DMS153 (cell line): ENCODE measurements around the gene ZNF74.

ENCODE experiments used
- DNase-seq: peaks from one replicate; lab custom pipeline; 2025; lab: John Stamatoyannopoulos, UW

ZNF74 gene

DNA sequence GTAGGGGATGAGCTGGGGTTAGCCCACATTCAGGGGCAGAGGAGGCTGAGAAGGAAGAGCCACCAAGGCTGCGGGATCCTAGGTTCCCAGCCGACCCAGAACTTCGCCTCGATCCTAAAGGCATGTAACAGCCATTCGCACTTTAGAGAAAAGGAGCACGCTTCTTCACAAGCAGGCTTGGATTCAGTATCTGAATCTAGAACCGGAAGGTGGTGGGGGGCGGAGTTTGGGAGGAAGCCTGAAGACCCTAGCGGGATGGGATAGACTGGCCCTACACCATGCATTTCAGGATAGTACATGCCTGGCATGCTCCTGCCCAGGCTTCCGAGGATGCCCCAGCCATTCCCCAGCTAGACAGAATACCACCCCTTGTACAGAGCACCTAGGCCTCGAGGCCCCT lies 39.2 kb downstream of the ZNF74 start:
- DNase-seq = no peak

DNA sequence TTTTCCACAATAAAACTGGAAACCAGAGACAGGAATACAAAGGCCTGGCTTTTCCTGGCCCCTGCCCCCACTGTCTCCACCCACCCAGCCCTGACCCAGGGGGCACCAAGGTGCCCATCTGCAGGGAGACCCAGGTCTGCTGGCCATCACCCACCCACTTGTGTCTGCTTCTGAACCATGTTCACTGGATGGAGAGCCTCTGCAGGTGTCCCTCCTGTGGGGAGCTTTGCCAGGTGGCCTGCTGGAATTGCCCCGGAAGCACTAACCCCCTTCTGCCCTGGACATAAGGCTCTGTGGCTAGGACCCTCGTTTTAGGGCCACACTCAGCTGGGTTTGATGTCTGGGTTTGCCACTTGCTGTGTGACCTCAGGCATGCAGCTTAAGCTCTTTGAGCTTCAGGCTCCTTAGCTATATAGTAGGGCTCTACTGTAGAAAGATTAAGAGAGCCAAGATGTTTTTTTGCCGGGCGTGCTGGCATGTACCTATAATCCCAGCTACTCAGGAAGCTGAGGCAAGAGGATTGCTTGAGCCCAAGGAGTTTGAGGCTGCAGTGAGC lies 39.8 kb downstream of the ZNF74 start:
- DNase-seq = no peak

DNA sequence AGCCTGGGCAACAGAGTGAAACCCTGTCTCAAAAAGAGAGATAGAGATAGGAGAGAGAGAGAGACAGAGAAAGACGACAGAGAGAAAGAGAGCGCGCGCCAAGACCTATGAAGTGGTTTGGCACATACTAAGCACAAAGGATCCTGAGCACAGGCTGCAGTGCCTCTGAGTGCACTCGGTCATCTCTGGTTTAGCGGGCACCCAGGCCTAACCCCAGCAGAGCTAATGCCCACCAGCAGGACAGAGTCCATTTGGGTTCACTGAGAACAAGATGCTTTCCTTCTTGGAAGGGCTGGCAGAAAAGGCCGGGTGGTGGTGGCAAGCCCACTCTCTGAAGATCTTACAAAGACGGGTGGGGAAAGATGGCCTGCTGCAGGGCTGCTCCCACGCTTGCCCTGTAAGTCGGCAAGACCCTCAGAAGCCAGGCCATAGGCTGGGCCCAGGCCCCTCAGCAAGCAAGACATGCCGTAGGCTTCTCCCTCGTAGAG lies 40.4 kb downstream of the ZNF74 start:
- no peak for DNase-seq

DNA sequence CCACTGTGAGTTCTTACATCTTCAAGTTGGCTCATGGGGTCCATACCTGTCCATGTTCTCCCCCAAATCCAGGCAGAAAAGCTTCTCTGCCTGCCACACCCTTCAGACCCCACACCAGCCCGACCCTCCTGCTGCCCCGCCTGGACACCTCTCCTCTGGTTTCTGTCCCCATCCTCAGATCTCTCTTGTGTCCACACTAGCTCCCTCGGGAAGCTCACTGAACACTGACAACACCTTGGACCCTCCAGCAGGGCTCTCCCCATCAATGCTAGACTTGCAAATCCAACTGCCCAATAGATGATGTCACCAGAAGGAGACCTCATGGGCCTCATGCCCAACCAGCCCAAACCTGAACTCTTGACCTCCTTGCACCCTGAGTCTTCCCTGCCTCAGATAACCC lies 40.8 kb downstream of the ZNF74 start:
- no peak for DNase-seq

DNA sequence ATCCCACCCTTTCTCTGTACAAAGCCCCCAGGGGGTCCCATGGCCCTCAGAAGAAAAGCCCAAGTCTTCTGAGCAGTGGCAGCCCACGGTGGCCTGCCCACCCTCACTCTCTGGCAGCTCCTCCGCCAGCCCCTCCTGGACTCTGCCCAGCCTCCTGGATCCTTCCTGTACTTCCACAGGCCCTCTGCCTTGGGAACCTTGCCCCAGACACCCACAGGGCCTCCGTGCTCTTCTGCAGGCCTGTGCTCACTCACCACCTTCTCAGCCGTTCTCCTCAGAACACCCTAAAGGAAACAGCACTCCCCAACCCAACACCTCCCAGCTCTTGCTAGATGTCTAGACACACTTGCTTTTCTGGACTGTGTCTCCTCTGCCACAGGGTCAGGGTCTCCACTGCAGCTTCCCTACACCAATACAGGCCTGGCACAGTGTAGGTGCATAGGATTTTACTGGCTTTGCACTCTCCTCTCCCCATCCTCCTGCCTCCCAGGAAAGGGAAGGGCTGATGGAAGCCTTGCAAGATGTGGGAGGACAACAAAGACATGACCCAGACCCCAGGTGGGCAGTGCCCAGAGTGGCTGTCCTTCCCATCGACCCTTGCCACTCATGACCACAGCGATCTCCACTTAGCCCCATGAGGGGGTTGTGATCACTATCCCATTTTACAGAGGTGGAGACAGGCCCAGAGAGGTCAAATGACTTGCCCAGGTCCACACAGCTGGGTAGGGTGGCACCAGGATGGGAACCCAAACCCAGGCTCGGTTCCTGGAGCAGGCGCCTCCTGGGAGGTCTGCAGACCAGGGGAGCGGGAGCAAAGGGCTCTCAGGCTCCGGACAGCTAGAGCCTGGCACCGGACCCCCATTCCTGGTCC lies 41.7 kb downstream of the ZNF74 start:
- DNase-seq = no peak

DNA sequence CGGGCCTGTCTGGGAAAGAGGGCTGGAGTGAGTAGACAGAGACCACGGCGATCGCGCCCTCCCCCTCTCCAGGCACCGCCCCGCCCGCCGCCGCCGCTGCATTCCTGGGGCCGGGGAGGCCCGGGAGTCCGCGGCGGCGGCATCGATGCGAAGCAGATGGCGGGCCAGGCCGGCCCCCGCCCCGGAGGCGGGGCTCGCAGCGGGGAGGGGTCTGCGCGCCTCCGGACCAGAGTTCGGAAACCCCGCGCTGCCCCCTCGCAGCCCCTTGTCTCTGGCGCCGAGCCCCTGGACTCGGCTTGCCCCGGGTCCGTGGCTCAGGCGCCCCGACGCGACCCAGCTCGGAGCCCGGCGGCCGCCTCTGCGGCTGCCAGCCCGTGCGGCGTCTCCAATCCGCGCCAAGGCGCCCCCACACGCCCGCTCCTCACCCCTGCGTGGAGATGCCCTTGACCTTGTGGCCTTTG lies 42.4 kb downstream of the ZNF74 start:
- no peak for DNase-seq

DNA sequence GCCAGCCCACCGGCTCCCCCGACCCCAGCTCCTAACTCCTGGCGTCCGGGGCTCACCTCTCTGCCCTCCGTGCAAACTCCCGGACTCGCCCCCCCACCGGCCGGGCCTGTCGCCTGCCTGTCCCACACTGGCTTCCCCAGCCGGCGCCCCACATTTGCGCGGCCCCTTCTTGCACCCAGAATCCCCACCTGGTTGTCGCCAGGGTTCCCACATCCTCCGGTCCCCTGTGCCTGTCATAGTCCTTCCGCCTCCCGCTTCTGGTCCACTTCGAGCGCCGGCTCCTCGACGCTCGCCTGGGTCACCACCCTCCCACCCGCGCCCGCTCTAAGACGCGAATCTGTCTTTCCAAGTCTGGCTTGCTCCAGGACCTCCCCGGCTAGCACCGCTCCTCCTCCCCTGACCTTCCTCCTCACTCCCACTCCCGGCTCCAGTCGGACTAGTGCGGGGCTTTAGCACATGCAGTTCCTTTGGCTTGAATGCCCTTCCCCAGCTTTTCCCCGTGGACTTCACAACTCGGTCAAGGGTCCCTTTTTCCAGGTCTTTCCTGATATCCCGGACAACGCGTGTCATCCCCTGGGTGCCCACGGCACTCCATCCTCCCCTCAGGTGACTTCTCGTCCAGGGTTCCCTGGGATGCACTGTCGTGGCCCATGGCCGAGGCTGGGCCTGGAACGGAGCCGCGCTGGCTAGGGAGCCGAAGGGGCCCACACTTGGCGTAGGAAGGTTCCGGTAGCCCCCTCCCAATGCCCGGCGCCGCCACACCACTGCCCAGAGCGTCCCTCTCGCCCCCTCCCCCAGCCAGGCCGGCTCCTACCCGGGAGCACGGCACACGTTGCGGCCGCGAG lies 43.0 kb downstream of the ZNF74 start:
- no peak for DNase-seq

DNA sequence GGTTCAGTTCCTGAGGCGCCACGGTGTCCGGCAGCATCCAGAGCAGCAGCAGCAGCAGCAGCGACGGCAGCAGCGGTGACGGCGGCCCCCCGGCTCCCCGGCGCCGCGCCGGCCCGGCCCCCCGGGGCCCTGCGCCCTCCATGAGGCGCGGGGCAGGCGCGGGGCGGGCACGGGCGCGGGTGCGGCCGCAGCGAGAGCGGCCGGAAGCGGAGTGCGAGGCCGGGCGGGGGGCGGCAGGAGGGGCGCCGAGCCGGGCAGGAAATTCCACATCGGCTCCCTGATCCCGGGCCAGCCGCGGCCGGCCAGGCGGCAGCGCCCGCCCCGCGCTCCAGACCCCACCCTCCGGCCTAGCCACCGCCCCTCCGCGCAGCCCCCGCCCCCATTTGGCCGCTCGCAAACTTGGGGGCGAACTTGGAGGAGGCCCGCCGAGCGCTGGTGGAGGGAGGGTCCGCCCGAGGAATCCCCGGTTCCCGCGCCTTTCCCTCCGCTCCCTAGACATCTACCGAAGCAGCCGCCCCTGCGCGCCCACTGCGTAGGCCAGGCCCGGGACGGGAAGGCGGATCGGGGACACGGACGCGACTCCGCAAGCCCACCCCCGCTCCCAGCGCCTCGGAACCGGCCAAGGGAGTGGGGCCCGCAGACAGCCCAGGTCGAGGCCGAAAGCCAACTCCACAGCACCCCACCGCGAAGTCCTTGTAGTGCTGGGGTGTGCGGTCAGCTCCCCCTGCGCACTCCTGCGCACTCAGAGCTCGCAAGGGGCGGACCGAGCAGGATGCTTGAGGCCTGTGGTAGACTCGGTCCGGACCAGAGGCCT lies 43.9 kb downstream of the ZNF74 start, which contains the start of gene SCARF2:
Gene SCARF2, minus strand, starts transcription at position 213 of the 814 bp plus-strand sequence. Its CDS starts 71 bp downstream, at position 142.
- no peak for DNase-seq

DNA sequence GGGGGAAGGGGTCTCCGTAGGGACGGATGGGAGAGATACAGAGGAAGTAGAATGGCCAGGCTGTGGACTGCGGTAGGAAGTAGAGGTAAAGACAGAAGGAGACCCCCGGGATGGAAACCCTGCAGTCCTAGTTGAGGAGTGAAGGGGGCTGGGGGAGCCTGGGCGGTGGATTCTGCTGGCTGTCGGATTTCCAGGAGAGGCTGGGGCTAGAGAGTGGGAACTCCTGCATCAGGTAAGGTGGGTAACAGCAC lies 44.4 kb downstream of the ZNF74 start:
- no peak for DNase-seq

DNA sequence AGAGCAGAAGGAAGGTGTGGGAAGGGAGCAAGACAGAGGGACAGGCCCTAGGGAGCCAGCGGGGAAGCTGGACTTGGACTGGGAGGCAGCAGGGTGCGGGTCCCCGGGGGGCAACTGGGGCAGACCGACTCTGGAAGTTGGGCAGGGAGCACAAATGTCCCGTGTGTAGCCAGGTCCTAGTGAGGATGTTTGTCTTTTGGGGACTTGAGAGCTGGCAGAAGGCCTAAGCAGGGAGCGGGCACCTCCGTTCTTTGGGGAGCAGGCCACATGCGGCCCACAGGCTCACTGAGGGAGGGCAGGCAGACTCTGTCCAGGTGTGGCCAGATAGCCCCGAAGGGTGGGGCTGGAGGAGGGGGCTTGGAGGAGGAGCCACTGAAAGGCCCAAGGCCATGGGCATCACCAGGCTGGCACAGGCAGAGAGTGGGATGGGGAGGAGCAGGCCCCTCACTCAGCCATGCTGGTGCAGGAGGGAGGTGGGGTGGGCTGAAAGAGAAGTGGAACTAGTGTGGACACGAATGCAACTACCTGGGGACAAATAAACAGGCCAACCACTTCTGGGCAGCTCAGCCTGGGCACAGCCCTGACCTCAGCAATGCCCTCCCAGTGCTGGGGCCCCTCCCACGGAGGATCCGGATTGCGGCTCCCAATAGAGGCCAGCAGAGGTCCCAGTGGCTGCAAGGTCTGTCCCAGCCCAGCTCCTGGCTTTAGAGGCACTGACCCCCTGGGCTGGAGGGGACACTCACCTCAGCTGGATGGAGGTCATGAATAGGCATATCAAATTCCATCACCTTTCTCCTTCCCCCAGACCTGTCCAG lies 44.9 kb downstream of the ZNF74 start:
- DNase-seq = no peak

DNA sequence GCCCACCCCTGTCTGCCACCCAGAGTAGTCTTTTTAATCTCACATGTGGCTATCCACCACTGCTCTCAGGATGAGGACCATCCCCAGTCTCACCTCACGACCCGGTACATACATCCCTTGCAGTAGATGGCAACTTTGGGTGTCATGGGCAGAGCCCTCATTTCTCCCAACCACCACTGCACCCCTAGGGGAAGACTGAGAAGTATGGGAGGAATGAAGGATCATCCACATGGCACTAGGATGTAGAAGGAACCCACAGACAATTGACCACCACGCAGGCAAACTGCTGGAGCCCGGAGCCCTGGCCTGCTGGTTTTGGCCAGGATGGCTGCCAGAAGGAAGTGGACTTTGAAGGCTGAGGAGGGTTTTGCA lies 45.6 kb downstream of the ZNF74 start:
- DNase-seq = no peak

DNA sequence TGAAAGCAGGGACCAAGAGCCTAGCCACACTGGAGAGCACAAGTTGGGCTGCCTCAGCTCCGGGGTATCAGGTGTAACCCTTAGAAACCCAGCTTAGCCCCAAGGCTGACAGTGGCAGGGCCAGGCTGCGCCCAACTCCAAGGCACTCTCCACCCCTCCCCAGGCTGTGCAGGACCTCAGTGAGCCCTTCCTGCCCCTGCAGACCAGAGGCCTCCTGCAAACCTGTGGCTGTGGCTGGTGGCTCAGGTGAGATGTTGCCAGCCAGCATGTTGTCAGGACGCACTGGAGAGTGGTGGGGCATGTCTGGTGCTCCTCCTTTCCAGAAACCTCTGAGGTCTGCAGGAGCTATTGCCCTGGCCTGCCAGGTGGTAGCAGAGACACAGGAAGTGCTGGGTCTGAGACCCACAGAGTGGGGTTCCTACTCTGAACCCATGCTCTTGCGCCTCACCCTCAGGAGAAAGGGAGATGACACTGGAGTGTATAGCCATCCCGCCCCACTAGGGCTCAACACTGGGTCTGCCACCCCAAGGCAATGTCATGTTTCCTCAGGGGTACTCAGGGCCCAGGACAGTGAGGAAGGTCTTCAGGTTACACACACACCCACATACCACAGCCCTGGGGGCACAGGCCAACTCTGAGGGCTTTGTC lies 46.1 kb downstream of the ZNF74 start:
- DNase-seq = no peak

DNA sequence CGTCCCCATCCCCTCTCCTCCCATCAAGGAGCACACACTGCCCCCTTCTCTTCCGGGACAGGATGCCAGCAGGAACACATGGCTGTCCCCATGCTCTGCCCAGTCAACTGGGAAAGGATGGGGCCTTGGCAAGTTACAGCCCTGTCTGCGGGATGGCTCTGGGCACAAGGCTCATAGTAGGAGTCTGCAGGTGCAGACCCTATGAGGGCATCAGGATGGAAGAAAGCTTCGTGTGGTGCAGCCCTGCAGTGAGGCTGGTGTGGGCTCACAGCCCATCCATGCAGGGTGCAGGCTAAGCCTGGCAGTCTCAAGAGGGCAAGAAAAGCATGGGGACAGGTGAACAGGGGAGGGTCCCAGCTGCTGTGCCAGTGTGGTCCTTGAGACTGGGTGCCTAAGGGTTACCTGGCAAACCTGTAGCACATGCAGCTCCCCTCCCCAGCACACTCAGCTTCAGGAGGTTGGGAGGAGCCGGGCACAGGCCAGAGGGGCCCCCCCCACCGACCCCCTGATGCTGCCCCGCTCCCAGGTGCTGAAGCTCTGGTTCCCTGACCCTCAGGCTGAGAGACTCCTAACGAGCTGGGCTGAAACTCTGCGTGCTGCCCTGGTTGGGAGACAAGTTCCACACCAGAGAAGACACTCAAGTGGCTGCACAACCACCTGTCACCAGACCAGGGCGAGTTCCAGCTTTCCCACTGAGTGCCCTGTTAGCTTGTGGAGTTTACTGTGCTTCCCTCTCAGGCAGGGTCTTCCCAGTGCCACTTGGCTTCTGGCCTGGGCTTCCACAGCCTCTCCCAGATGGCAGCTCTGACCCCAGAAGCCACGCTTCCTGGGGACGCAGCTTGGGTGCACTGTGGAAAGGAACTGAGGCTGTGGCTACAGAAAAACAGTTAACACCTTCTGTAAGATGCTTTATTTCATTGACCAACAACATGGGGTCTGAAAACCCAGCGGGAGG lies 47.0 kb downstream of the ZNF74 start:
- DNase-seq = no peak

DNA sequence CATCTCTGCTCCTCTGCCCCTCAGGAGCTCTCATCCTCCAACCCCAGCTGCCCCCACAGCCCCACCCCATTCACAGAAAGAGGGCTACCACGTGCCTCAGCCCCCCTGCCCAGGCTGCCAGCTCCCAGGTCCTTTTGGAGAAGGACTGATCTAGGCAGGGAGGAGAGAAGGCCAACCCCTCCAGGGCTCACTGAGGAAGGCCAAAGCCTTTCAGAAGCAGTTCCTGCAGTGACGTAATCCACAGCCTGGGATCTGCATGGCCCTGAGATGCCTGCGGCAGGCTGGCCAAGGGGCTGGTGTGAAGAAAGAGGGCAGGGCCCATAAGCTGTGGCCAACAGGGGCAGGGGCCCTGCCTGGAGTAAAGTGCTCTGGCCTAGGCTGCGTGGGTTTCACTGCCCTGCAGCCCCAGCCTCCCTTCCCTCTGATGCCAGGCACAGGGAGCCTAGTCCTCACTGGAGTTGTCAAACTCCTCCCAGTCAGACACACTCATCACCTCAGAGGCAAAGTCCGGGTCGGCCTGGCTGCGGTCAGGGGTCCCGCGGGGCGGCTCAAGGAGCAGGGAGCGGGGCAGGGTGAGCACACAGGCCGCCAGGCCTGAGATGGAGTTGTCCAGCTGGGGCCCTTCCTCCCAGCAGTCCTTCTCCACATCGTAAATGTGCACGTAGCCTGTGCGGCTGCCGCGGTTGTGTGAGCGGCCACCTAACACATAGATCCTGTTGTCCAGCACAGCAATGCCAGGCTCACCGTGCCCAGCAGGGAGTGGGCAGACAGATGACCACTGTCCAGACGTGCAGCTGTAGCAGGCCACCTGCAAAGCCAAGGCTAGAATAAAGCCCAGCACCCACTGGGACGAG lies 47.9 kb downstream of the ZNF74 start:
- no peak for DNase-seq

DNA sequence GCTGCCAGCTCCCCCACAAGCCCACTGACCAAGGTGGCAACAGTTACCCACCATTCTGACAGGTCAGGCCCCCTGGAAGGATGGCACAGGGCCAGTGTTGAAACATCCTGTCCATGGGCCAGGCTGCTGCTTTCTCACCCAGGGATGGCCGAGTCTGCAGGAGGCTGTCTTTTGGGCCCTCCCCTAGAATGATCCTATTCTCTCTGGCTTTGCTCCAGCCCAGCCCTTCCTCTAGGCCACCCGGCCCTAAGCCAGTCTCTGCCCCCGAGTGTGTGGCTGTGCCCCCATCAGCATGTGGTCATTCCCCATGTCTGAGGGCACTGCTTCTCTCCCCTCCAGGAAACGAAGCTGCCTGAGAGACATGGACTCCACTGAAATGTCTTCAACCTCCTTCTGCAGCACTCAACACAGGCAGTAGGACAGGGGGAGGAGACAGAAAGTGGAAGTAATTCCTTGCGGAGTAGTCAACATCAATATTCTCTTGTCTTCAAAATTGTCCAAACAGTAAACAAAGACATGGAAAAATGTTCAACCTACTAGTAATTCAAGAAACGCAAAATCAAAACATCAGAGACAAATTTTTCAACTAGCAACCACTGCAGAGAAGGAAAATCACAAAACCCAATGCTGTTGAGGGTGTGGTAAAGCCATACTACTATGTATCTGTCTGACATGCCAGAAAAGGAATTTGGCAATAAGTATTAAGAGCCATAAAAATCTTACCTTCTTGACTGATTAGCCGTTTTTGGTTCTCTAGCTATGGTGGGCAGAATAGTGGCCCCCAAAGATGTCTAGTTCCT lies 48.7 kb downstream of the ZNF74 start:
- no peak for DNase-seq

DNA sequence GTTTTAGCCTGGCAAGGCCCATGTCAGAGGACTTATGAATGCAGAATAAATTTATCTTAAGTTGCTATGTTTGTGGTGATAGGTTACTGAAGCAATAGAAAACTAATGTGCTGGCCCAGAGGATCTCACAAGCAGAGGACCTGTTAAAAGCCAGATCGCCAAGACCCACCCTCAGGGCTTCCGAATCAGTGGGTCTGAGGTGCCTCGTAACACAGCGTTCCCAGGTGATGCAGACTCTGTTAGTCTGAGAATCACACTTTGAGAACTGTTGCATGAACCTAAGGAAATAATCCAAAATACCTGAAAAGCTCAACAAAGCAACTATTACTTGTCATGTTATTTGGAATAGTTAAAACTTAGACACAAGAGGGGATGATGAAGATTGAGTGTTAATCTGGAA lies 50.4 kb downstream of the ZNF74 start:
- DNase-seq = no peak

DNA sequence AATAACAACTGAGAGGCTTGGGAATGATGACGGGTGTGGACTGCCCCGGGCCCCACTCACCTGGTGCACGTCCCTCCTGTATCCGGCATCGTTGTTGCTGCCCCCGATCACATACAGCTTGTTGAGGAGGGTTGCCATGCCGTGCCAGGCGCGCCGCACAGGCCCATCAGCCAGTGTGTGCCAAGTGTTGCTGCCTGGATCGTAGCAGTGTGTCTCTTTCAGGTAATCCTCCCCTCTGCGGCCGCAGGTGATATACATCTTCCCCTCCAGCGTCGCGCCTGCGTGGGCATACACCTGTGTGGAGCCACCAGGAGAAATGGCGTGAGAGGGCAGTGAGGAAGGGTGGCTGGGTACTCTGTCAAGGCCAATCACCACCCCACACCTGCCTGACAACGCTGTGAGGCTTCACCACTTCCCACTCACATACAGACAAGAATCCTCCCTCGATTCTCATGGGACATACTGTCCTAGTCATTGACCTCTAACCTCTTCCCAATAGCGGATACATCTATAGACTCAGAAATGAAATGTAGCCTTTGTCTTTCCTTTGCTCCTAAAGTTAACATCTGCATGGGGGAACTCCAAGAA lies 52.5 kb downstream of the ZNF74 start:
- DNase-seq = no peak
